HG02852 (cell line): ENCODE results near the gene HBZ.
"Not testable (repeated sequence)": the region's sequence is repeated elsewhere in the genome, so short reads cannot be mapped to it uniquely, and the experiment has no call there.

Source experiments
- ATAC-seq: cut with Tn5 transposase; IDR thresholded peaks from one replicate; pipeline ENCODE4 v1.9.1; 2021; ENCODE audit warnings: mild to moderate bottlenecking, moderate library complexity; ENCODE audit not compliant: unreplicated experiment

HBZ gene

GRCh38 chr16:164134-164823 is 11.8 kb downstream of the HBZ start:
- not testable (repeated sequence) for ATAC-seq

- no peak for ATAC-seq
These were observed 12.5 kb downstream of the HBZ start for GRCh38 chr16:164827-165538.

- no peak for ATAC-seq
These were observed 13.3 kb downstream of the HBZ start, which contains the start of gene HBM for GRCh38 chr16:165539-166374. Gene HBM (plus strand): TSS chr16:165978. CDS start chr16:165998, 20 bp downstream.

GRCh38 chr16:166375-167121 is 14.1 kb downstream of the HBZ start:
- ATAC-seq, result no peak

- ATAC-seq, result no peak
These were observed 14.8 kb downstream of the HBZ start for GRCh38 chr16:167122-167690.

- ATAC-seq, result no peak
These were observed 16.0 kb downstream of the HBZ start for GRCh38 chr16:168424-168823.

GRCh38 chr16:169014-169413 is 16.6 kb downstream of the HBZ start:
- no peak for ATAC-seq

- not testable (repeated sequence) for ATAC-seq
These were observed 17.7 kb downstream of the HBZ start for GRCh38 chr16:170088-170507.

GRCh38 chr16:170788-171187 is 18.3 kb downstream of the HBZ start:
- ATAC-seq, result no peak

GRCh38 chr16:172374-172941 is 20.0 kb downstream of the HBZ start, which contains the start of gene HBA2:
Gene HBA2 (plus strand): TSS chr16:172876. CDS start chr16:172913, 37 bp downstream.
- ATAC-seq, result not testable (repeated sequence)

GRCh38 chr16:173211-173854 is 20.9 kb downstream of the HBZ start:
- ATAC-seq, result not testable (repeated sequence)

GRCh38 chr16:173928-174769 is 21.7 kb downstream of the HBZ start:
- not testable (repeated sequence) for ATAC-seq

GRCh38 chr16:175011-175949 is 22.8 kb downstream of the HBZ start:
- ATAC-seq, result no peak

GRCh38 chr16:176006-176405 is 23.6 kb downstream of the HBZ start:
- not testable (repeated sequence) for ATAC-seq

- ATAC-seq, result not testable (repeated sequence)
These were observed 24.3 kb downstream of the HBZ start, which contains the start of gene HBA1 for GRCh38 chr16:176477-177382. Gene HBA1 (plus strand): TSS chr16:176680. CDS start chr16:176717, 37 bp downstream.

GRCh38 chr16:177394-177822 is 25.0 kb downstream of the HBZ start:
- no peak for ATAC-seq
